GM12872 (cell line): ENCODE measurements around the gene MBP.

Experiments
- TF ChIP-seq, protein P1 (sequence below): IDR thresholded peaks from 3 replicates; pipeline ENCODE4 v1.5.1; 2011; ENCODE audit warnings: low read depth, mild to moderate bottlenecking, low read length, moderate library complexity; ENCODE audit not compliant: insufficient read depth

Gene MBP

GRCh38 chr18:76957384-76958355, 174.9 kb downstream of the MBP start:
- TF ChIP-seq, protein P1, sequence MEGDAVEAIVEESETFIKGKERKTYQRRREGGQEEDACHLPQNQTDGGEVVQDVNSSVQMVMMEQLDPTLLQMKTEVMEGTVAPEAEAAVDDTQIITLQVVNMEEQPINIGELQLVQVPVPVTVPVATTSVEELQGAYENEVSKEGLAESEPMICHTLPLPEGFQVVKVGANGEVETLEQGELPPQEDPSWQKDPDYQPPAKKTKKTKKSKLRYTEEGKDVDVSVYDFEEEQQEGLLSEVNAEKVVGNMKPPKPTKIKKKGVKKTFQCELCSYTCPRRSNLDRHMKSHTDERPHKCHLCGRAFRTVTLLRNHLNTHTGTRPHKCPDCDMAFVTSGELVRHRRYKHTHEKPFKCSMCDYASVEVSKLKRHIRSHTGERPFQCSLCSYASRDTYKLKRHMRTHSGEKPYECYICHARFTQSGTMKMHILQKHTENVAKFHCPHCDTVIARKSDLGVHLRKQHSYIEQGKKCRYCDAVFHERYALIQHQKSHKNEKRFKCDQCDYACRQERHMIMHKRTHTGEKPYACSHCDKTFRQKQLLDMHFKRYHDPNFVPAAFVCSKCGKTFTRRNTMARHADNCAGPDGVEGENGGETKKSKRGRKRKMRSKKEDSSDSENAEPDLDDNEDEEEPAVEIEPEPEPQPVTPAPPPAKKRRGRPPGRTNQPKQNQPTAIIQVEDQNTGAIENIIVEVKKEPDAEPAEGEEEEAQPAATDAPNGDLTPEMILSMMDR, result no peak

DNA sequence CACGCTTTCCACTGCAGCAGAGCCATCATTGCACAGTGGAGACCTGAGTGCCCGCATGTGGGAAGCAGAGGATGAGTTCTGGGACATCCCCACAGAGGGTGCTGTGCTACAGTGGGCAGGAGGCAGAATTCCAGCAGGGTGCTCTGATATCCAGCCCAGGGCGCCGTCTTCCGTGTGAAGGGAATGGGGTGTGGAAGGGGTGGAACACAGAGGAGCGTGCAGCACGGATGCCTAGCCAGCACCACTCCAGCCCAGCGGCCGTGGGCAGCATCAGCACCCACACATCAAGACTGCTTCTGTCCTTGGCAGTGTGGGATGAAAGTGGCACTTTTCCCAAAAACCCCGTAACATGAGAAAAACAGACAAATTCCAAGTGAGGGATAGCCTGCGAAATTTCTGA, 175.9 kb downstream of the MBP start:
- TF ChIP-seq, protein P1, result no peak

DNA sequence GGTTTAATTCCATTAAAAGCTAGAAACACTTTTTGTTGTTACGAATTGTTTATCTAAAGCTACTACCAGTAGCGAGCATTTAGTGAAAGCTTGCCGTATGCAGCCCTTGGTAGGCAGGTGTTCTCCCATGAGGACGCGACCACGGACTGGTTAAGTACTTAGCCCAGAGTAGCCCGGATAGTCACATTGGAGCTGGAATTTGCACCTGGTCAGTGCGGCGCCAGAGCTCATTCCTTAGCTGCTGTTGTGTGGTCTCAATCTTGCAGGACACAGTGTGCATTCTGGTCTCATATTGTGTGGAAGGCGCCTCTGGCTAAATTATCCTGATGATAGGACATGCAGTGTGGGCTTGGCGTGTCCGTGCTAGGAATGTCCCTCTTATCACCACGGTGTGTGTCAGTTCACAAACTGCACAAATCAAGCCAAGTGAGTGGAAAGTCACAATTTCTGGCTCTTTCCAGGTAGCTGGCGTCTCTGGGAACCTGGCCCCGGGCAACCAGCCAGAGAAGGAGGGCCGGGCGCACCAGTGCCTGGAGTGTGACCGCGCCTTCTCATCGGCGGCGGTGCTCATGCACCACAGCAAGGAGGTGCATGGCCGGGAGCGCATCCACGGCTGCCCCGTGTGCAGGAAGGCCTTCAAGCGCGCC, 176.9 kb downstream of the MBP start:
- TF ChIP-seq, protein P1, result no peak

GRCh38 chr18:76953583-76954233, 178.9 kb downstream of the MBP start:
- TF ChIP-seq, protein P1, result no peak

GRCh38 chr18:76953156-76953555, 179.4 kb downstream of the MBP start:
- TF ChIP-seq, protein P1, result no peak

- TF ChIP-seq, protein P1, result no peak
These were observed 179.8 kb downstream of the MBP start for GRCh38 chr18:76952747-76953146.
